Prostate gland (tissue), 2 donors: ENCODE data around the gene OR6X1. TPM values are rescaled to one million over a fixed set of nuclear protein-coding genes. Genes with fewer than 3 reads are reported as not detected.

Experiments used
- DNase-seq: peaks from one replicate; pipeline ENCODE4 v3.0.0-alpha.2; 2019; ENCODE audit warnings: low spot score
- H3K27ac ChIP-seq, 2 donors: fragments of 200-600 bp; sonication (generic); 2 replicates each; pipeline ENCODE4 v1.5.1; 2017 to 2019
- H3K27me3 ChIP-seq: fragments of 200-600 bp; sonication (generic); replicated peaks from 2 replicates; pipeline ENCODE4 v1.5.1; 2019; ENCODE audit not compliant: insufficient read depth
- H3K36me3 ChIP-seq, 2 donors: fragments of 200-600 bp; sonication (generic); 1 replicate in 1 of 2; 2 replicates in 1 of 2; pipeline versions ENCODE4 v1.5.1 to v1.8.1; 2017 to 2019
- H3K4me1 ChIP-seq: fragments of 200-600 bp; sonication (generic); replicated peaks from 2 replicates; pipeline ENCODE4 v1.5.1; 2019
- H3K4me3 ChIP-seq, 2 donors: fragments of 200-600 bp; sonication (generic); 2 replicates each; pipeline ENCODE4 v1.5.1; 2017 to 2019
- H3K9me3 ChIP-seq: fragments of 200-600 bp; sonication (generic); 2 replicates; pipeline ENCODE4 v1.5.1; 2017
- CTCF ChIP-seq, 4 experiments: fragments of 200-600 bp in 2 of 4; fragments of 450-650 bp in 2 of 4; sonication (generic) in 2 of 4; IDR thresholded peaks; 1 replicate in 3 of 4; 2 replicates in 1 of 4; pipeline ENCODE4 v1.5.1; 2016 to 2019; ENCODE audit warnings: antibody characterized with exemption in 4 of 4, mild to moderate bottlenecking in 2 of 4, moderate library complexity in 2 of 4
- POLR2A ChIP-seq: fragments of 450-650 bp; IDR thresholded peaks from one replicate; pipeline ENCODE4 v1.6.1; 2016; ENCODE audit warnings: antibody characterized with exemption, mild to moderate bottlenecking
- POLR2AphosphoS5 ChIP-seq: sonication (generic); formaldehyde crosslinking; IDR thresholded peaks from one replicate; pipeline ENCODE4 v1.6.1; 2017; ENCODE audit warnings: antibody characterized with exemption
- WGBS: methylation state at CpG from one replicate; pipeline ENCODE4 v1.1.5; 2018; 5-methylcytosine and 5-hydroxymethylcytosine counted together
- intact Hi-C: fragments of 100-400 bp; cut with DNase I; formaldehyde crosslinking; loops from one replicate; pipeline ENCODE4 v1.14.2; 2022
- total RNA-seq, 2 donors: library from RNA; depleted of rRNA; stranded (reverse); fragments of >200 nt; gene quantifications; one replicate each; pipeline ENCODE4 v1.1.0, GENCODE V29; 2016

Gene OR6X1
- total RNA-seq, 2 donors from 2014 or later: not detected

GRCh38 chr11:123745764-123746451 lies 8.4 kb downstream of the OR6X1 start:
- H3K4me1 ChIP-seq: no peaks in the 10 kb centered on the region
- H3K36me3 ChIP-seq: no peaks in the 10 kb centered on the region
- H3K4me3 ChIP-seq: no peak overlapping the region
- 59% methylated on average over 2 of the region's 2 CpGs for WGBS
- DNase-seq: no peak
- H3K9me3 ChIP-seq: no peaks in the 10 kb centered on the region
- H3K27ac ChIP-seq: no peak overlapping the region
- intact Hi-C loops: no loop called here
- TF ChIP-seq CTCF (IDR thresholded peaks at IDR 0.05): no peak
- no peak for TF ChIP-seq POLR2AphosphoS5
- TF ChIP-seq POLR2A: no peak
- peaks cover 2% of the 10 kb centered on the region for H3K27me3 ChIP-seq

DNA sequence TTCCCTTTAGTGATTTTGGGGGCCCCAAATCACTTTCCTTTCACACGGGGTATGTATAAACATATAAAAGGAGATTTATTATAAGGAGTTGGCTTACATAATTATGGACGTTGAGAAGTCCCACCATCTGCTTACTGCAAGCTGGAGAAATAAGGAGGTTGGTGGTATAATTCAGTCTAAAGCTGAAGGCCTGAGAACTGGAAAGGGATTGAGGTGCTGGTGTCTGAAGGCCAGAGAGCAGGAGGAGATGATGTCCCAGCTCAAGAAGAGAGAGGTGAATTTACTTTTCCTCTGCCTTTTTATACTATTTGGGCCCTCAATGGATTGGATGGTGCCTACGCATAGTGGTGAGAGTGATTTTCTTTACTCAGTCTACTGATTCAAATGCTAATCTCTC lies 11.6 kb downstream of the OR6X1 start:
- Histone ChIP-seq H3K36me3 (no peaks in the 10 kb centered on the region), H3K4me3 (no peak overlapping the region), H3K27me3 (no peaks in the 10 kb centered on the region), H3K27ac (no peak overlapping the region), H3K4me1 (peaks cover 7% of the 10 kb centered on the region), H3K9me3 (no peaks in the 10 kb centered on the region)
- no peak for DNase-seq
- intact Hi-C loops: no loop called here
- TF ChIP-seq CTCF (IDR thresholded peaks at IDR 0.05): no peak
- no peak for TF ChIP-seq POLR2A
- TF ChIP-seq POLR2AphosphoS5: no peak
- 40% methylated on average over 3 of the region's 3 CpGs for WGBS

GRCh38 chr11:123742031-123742723 lies 12.1 kb downstream of the OR6X1 start:
- Histone ChIP-seq H3K9me3 (no peaks in the 10 kb centered on the region), H3K4me1 (peaks cover 7% of the 10 kb centered on the region), H3K27ac (peak overlapping the region; percentile 72 to 77), H3K4me3 (peak overlapping the region; percentile 71 to 96), H3K27me3 (no peaks in the 10 kb centered on the region), H3K36me3 (no peaks in the 10 kb centered on the region)
- no peak for TF ChIP-seq POLR2A
- no peak for TF ChIP-seq CTCF (IDR thresholded peaks at IDR 0.05)
- TF ChIP-seq POLR2AphosphoS5: no peak
- 24% methylated on average over 12 of the region's 12 CpGs for WGBS
- intact Hi-C loops: no loop called here
- DNase-seq: no peak

DNA sequence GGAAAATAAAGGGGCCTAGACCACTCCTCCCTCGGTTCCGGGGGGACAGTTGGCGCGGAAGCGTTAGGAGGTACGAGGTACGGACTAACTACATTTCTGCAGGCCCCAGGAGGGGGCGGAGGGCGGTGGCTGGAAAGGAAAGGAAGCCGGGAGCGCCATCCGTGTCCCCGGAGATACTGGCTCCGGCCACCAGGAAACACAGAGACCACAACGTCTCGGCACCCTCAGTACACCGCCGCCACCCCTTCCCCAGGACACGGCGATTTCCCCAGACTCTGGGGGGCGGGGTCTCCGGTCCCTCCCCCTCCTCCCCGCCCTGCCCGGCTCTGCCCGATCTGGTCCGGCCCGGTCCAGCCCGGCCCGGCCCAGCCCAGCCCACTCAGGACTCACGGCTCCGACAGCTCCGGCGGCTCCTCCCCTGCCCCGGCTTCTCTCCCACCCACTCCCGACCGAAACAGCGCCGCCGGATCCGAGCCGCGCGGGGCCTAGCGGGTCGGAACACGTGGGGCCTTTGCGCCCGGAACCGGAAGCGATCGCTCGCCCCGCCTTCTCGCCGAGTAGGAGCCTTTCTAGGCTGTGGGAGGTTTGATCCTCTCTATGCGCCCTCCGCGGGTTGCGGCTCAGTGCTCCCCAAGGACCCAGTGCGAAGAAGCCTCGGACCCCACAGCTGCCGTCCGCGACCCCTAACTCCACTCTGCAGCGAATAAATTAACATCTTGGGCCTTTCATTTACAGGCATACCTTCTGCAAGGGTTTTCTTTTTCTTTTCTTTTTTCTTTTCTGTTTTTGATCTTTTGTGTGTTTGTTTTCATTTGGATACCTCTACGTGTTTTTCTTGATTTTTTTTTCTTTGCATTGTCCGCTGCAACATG lies 12.9 kb downstream of the OR6X1 start, which contains the start of gene ZNF202:
Gene ZNF202 (minus strand): TSS at position 502 of the 872 bp plus-strand sequence. CDS start 10,772 bp downstream, outside the sequence.
- Histone ChIP-seq H3K9me3 (no peaks in the 10 kb centered on the region), H3K4me1 (peaks cover 7% of the 10 kb centered on the region), H3K36me3 (no peaks in the 10 kb centered on the region), H3K4me3 (peak within 1 kb of the TSS; percentile 71 to 96), H3K27me3 (no peaks in the 10 kb centered on the region), H3K27ac (peak within 1 kb of the TSS; percentile 72 to 77)
- intact Hi-C loops: no loop called here
- under 1% methylated on average over 67 of the region's 67 CpGs for WGBS
- TF ChIP-seq CTCF (IDR thresholded peaks at IDR 0.05) (peak in 3 of 4 experiments; percentile 8 to 15 (median 11)), POLR2AphosphoS5 (peak; percentile 88), POLR2A (peak; percentile 18)
- peak; percentile 85 for DNase-seq
